ENCODE measurements around the gene NR2F1-AS1. TPM values are rescaled to one million over a fixed set of nuclear protein-coding genes. Genes with fewer than 3 reads are reported as not detected.

The NR2F1-AS1 gene
- total and polyA plus RNA-seq, 2 of the 4 experiments (the other 2 are of a cell fraction), result 12.5 to 12.8 TPM

- no peak overlapping the region for H3K23ac ChIP-seq (ENCODE audit: low read depth, low read length)
- H2BK5ac ChIP-seq (ENCODE audit: low read depth, low read length, poor library complexity, severe bottlenecking), result no peak overlapping the region
- intact Hi-C loops (cut with micrococcal nuclease), result no loop called here
- no peak overlapping the region for H3K18ac ChIP-seq (ENCODE audit: low read depth, low read length)
- no peak for DNase-seq
- peaks cover 24% of the 10 kb centered on the region for H3K36me3 ChIP-seq (ENCODE audit: control insufficient read depth, insufficient read depth, low read length)
- H3K4me3 ChIP-seq (ENCODE audit: insufficient read depth, low read depth, low read length), result no peak overlapping the region
- TF ChIP-seq MXI1 (IDR thresholded peaks at IDR 0.05; ENCODE audit: borderline replicate concordance, low read depth, low read length), result no peak
- no peaks in the 10 kb centered on the region for H4K20me1 ChIP-seq (ENCODE audit: insufficient read depth, low read length)
- ChIA-PET POLR2A (ENCODE audit: unreplicated experiment) (no interaction called here), CTCF (no interaction called here)
- H3K4ac ChIP-seq (ENCODE audit: low read depth, low read length), result no peak overlapping the region
- H2BK120ac ChIP-seq (ENCODE audit: low read depth, low read length), result no peak overlapping the region
- H3K9me1 ChIP-seq (ENCODE audit: insufficient read depth, low read length), result no peaks in the 10 kb centered on the region
- H3K79me1 ChIP-seq (ENCODE audit: low read depth in 1 of 2, low read length in 2 of 2), result peaks cover 17 to 34% of the 10 kb centered on the region in 2 experiments; a peak in 3 of 4 replicates
- ATAC-seq (ENCODE audit: low read depth), result no peak
- H2AFZ ChIP-seq (replicated peaks; ENCODE audit: low read length, poor library complexity), result no peak overlapping the region
- peaks cover 6% of the 10 kb centered on the region for H3K4me1 ChIP-seq (ENCODE audit: control insufficient read depth, insufficient read depth, low read length)
- no peak overlapping the region for H4K8ac ChIP-seq (ENCODE audit: low read depth in 2 of 2, low read length in 2 of 2)
- no peak overlapping the region for H3K9ac ChIP-seq (ENCODE audit: low read depth, low read length)
- no peak overlapping the region for H3K56ac ChIP-seq (ENCODE audit: extremely low read depth, insufficient read depth, low read length)
- no peak overlapping the region for H3K27ac ChIP-seq (ENCODE audit: insufficient read depth, low read length)
- dilution Hi-C loops (cut with HindIII; ENCODE audit: low sequenced_read_pairs, unreplicated experiment), result no loop called here
- no peak overlapping the region for H4K5ac ChIP-seq (ENCODE audit: low read depth, low read length)
- H2AK5ac ChIP-seq (ENCODE audit: low read depth, low read length), result no peak overlapping the region
- H3K9me3 ChIP-seq (ENCODE audit: control insufficient read depth, insufficient read depth, low read length), result no peaks in the 10 kb centered on the region
- H3K4me2 ChIP-seq (ENCODE audit: low read depth, low read length), result no peak overlapping the region
- H3K14ac ChIP-seq (replicated peaks; ENCODE audit: low read depth, low read length), result no peak overlapping the region
- H2AK9ac ChIP-seq (replicated peaks; ENCODE audit: low read depth, low read length, poor library complexity), result no peak overlapping the region
- H4K91ac ChIP-seq (ENCODE audit: insufficient read depth, low read depth, low read length), result no peak overlapping the region
- H2BK20ac ChIP-seq (ENCODE audit: low read depth, low read length), result no peak overlapping the region
- in situ Hi-C loops (cut with MboI; ENCODE audit: low sequenced_read_pairs), result no loop called here
- BruUV-seq (replicated peaks), result no TSS peak
- H2BK15ac ChIP-seq (ENCODE audit: low read depth, low read length), result no peak overlapping the region
- H3K27me3 ChIP-seq (ENCODE audit: control insufficient read depth, insufficient read depth, low read length), result no peaks in the 10 kb centered on the region
Measured at GRCh38 chr5:93566091-93566490, 14.9 kb downstream of the NR2F1-AS1 start.

Measured in IMR-90 (cell line).